Bone marrow (tissue), 2 donors: ENCODE data around the gene CALR.
"Not testable (repeated sequence)": the region's sequence is repeated elsewhere in the genome, so short reads cannot be mapped to it uniquely, and the experiment has no call there.

Experiments
- DNase-seq, 2 donors: peaks; one replicate each; lab custom pipeline; 2025; lab: John Stamatoyannopoulos, UW

CALR gene

GRCh38 chr19:12933287-12934072 lies 4.9 kb upstream of the CALR start, which contains the start of gene FARSA:
Gene FARSA (minus strand): TSS chr19:12933711. CDS start chr19:12933696, 15 bp downstream.
- DNase-seq = peak; percentile 78 to 81

- DNase-seq = no peak
Observed at GRCh38 chr19:12935071-12935470, 3.3 kb upstream of the CALR start.

DNA sequence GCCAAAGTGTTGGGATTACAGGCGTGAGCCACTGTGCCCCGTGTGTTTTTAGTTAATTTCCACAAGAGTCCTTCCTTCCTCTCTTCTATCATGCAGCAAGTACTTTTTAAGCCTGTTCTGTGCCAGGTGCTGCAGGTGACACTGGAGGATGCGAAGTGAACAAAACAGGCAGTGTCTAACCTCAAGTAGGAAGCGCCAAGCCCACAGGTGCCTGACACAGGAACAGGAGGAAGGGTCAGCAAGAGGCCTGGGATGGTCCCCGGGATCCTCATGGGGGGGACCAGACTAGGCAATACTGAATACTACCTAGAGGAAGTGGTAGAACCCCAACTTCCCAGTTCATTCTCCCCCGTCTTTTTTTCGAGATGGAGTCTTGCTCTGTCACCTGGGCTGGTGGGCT lies 1.8 kb upstream of the CALR start:
- peak in 1 of 2 donors; percentile 14 for DNase-seq

GRCh38 chr19:12937093-12937926 lies 1.1 kb upstream of the CALR start:
- peak; percentile 59 to 83 for DNase-seq

DNA sequence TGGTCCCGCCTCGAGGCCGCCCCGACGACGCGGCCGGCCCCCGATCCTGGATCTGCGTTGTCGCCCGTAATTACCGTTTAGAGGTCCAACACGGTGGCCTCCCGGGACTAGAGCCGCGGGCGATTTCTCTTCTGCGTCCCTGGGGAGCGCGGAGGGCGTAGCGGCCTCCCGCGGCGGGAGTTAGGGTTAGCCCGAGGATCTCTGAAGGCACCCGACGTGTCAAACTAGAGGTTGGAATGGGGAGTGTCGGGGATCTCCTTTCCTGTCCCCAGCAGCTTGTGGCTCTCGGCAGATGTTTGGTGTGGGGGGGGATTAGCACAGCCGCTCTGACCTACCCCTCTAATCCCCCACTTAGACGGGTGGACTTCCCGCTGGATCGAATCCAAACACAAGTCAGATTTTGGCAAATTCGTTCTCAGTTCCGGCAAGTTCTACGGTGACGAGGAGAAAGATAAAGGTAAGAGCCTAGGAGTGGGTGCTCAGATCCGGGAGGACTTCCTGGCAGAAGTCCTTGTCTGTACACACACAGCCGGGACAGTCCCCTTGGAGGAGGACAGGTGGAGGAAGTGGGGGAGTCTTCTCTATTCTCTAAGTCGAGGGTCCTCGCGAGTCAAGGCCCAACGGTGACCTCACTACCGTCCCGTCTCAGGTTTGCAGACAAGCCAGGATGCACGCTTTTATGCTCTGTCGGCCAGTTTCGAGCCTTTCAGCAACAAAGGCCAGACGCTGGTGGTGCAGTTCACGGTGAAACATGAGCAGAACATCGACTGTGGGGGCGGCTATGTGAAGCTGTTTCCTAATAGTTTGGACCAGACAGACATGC lies 581 bp downstream of the CALR start:
- DNase-seq = peak in 1 of 2 donors; percentile 3

- DNase-seq = no peak
Observed at GRCh38 chr19:12939975-12940423, 1.6 kb downstream of the CALR start.

DNA sequence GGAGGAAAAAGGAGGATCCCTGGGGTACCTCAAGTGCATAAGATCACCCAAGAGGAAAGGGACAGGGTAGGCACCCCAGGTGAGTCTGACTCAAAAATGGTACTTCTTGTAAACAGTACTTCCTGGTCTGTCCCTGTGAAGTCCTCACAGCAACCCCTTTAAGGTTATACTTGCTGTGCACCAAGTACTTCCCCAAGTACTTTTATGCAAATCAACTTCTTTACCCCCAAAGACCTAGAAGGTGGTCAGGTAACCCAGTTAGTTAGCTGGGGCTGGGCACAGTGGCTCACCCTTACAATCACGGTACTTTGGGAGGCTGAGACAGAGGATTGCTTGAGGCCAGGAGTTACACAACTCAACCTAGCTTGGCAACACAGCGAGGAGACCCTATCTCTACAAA lies 2.5 kb downstream of the CALR start:
- DNase-seq = no peak

- DNase-seq = no peak
Observed at GRCh38 chr19:12943437-12944044, 5.1 kb downstream of the CALR start.

- DNase-seq = no peak
Observed at GRCh38 chr19:12944104-12944674, 5.8 kb downstream of the CALR start.

DNA sequence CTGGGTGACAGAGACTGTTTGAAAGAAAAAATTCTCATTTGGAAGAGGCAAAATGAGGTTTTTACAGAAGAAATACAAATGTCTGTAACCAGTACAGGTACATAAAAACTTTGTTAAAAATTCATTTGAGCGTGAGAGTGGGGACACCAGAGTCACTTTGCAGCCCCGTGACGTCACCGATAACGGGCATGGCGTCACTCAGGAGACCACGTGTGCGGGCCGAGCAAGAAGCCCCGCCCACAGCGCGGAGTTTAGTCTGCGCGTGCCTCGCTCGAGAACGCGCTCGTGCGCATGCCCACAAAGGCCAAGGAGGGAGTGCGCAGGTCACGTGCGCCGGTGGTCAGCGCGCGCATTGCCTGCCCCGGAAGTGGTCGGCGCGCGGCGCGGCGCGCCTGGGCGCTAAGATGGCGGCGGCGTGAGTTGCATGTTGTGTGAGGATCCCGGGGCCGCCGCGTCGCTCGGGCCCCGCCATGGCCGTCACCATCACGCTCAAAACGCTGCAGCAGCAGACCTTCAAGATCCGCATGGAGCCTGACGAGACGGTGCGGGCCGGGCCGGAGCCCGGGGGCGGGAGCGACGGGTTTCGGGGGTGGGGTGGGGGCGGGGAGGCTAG lies 7.2 kb downstream of the CALR start, which contains the start of gene RAD23A:
TSS of gene RAD23A (plus strand) at position 384 of the 613 bp plus-strand sequence. CDS start at position 471, 87 bp downstream.
- peak; percentile 75 to 91 for DNase-seq

GRCh38 chr19:12946092-12946721 lies 7.8 kb downstream of the CALR start:
- DNase-seq = peak in 1 of 2 donors; percentile 54

GRCh38 chr19:12946731-12947496 lies 8.5 kb downstream of the CALR start:
- no peak for DNase-seq

DNA sequence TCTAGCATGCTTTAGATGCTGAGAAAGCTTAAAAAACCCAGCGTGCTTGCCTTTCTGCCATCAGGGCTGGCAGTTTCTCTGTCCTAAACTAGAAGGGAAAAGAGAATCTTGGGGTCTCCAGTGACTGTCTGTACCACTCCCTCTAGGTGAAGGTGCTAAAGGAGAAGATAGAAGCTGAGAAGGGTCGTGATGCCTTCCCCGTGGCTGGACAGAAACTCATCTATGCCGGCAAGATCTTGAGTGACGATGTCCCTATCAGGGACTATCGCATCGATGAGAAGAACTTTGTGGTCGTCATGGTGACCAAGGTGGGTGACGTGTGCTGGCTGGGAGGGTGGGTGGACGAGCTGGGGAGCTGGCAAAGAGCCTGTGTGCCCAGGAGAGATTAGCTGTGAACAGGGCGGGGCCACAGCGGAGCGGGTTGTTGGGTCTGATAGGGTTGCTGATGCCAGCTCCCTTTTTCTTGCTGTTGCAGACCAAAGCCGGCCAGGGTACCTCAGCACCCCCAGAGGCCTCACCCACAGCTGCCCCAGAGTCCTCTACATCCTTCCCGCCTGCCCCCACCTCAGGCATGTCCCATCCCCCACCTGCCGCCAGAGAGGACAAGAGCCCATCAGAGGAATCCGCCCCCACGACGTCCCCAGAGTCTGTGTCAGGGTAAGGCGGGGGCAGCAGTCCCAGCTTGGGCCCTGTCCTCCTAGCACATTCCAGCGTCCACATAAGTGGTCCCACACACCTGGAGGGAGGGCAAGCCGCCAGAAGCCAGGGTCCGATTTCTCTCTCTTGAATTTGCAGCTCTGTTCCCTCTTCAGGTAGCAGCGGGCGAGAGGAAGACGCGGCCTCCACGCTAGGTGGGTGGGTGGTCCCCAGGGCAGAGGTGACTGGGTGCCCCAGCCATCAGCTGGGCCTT lies 9.5 kb downstream of the CALR start:
- DNase-seq = no peak

DNA sequence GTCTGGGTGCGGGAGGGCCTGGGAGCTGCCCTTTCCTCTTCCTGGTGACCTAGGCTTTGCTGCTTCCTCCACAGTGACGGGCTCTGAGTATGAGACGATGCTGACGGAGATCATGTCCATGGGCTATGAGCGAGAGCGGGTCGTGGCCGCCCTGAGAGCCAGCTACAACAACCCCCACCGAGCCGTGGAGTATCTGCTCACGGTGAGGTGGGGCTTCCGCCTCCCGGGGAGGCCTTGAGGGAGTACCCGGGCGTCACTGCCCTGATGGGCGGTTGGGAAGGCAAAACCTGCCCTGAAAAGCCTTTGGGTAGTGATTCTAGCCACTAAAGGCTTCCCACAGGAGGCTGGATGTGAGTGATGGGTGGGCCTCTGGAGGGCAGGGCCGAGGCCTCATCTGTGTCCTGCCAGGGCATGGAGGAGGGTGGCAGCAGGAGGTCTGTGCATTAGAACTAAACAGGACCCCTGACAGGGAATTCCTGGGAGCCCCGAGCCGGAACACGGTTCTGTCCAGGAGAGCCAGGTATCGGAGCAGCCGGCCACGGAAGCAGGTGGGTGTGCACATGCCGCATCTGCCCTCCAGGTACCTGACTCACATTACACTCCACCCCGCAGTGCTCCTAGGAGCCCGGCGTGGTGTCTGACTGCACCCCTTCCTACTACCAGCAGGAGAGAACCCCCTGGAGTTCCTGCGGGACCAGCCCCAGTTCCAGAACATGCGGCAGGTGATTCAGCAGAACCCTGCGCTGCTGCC lies 10.4 kb downstream of the CALR start:
- no peak for DNase-seq

GRCh38 chr19:12949363-12950283 lies 11.2 kb downstream of the CALR start:
- no peak for DNase-seq

- not testable (repeated sequence) for DNase-seq
Observed at GRCh38 chr19:12952050-12952449, 13.6 kb downstream of the CALR start.
